ENCODE results near the gene CYP17A1.
"Not testable (repeated sequence)": the region's sequence is repeated elsewhere in the genome, so short reads cannot be mapped to it uniquely, and the experiment has no call there.

Gene CYP17A1

GRCh38 chr10:102850025-102850518, 12.9 kb upstream of the CYP17A1 start:
- TF ChIP-seq CTCF (IDR thresholded peaks at IDR 0.05; ENCODE audit: extremely low read depth, insufficient read depth, missing control alignments), result no peak
- in situ Hi-C loops (cut with MboI; ENCODE audit: low pct_unique_long_range_greater_than_20kb, low sequenced_read_pairs, unreplicated experiment), result no loop called here

GRCh38 chr10:102845352-102845902, 8.2 kb upstream of the CYP17A1 start:
- in situ Hi-C loops (cut with MboI; ENCODE audit: low pct_unique_long_range_greater_than_20kb, low sequenced_read_pairs, unreplicated experiment), result loop anchor here (25.0 kb wide), 1 partner anchor 642 kb away; the partner anchor contains the start of genes CALHM3 and NEURL1
- TF ChIP-seq CTCF (IDR thresholded peaks at IDR 0.05; ENCODE audit: extremely low read depth, insufficient read depth, missing control alignments), result no peak
- no peak for DNase-seq (ENCODE audit: low spot score)

More at GRCh38 chr10:102850025-102850518, 12.9 kb upstream of the CYP17A1 start:
- no peak for DNase-seq (ENCODE audit: low spot score)

GRCh38 chr10:102844190-102844776, 7.1 kb upstream of the CYP17A1 start:
- not testable (repeated sequence) for DNase-seq (ENCODE audit: low spot score)
- in situ Hi-C loops (cut with MboI; ENCODE audit: low pct_unique_long_range_greater_than_20kb, low sequenced_read_pairs, unreplicated experiment), result loop anchor here (25.0 kb wide), 1 partner anchor 643 kb away; the partner anchor contains the start of genes CALHM3 and NEURL1

GRCh38 chr10:102843139-102843538, 5.9 kb upstream of the CYP17A1 start:
- not testable (repeated sequence) for DNase-seq (ENCODE audit: low spot score)
- in situ Hi-C loops (cut with MboI; ENCODE audit: low pct_unique_long_range_greater_than_20kb, low sequenced_read_pairs, unreplicated experiment), result loop anchor here (25.0 kb wide), 1 partner anchor 644 kb away; the partner anchor contains the start of genes CALHM3 and NEURL1

GRCh38 chr10:102841827-102842345, 4.7 kb upstream of the CYP17A1 start:
- no peak for TF ChIP-seq CTCF (IDR thresholded peaks at IDR 0.05; ENCODE audit: extremely low read depth, insufficient read depth, missing control alignments)
- no peak for DNase-seq (ENCODE audit: low spot score)
- in situ Hi-C loops (cut with MboI; ENCODE audit: low pct_unique_long_range_greater_than_20kb, low sequenced_read_pairs, unreplicated experiment), result loop anchor here (25.0 kb wide), 1 partner anchor 645 kb away; the partner anchor contains the start of genes CALHM3 and NEURL1

- DNase-seq (ENCODE audit: low spot score), result not testable (repeated sequence)
- in situ Hi-C loops (cut with MboI; ENCODE audit: low pct_unique_long_range_greater_than_20kb, low sequenced_read_pairs, unreplicated experiment), result loop anchor here (25.0 kb wide), 1 partner anchor 649 kb away; the partner anchor contains the start of genes CALHM3 and NEURL1
These were observed 1.2 kb upstream of the CYP17A1 start for GRCh38 chr10:102838276-102838927.

GRCh38 chr10:102835007-102835482, 2.2 kb downstream of the CYP17A1 start:
- in situ Hi-C loops (cut with MboI; ENCODE audit: low pct_unique_long_range_greater_than_20kb, low sequenced_read_pairs, unreplicated experiment), result loop anchor here (25.0 kb wide), 1 partner anchor 652 kb away; the partner anchor contains the start of genes CALHM3 and NEURL1

More at GRCh38 chr10:102835007-102835482, 2.2 kb downstream of the CYP17A1 start:
- DNase-seq (ENCODE audit: low spot score), result peak; percentile 81
- TF ChIP-seq CTCF (IDR thresholded peaks at IDR 0.05; ENCODE audit: extremely low read depth, insufficient read depth, missing control alignments), result peak; percentile 91

Data from GM13977 (cell line).